GM12865 (cell line): ENCODE measurements around the gene PLCD4.

ENCODE experiments used
- DNase-seq: peaks from one replicate; pipeline ENCODE4 v3.0.0; 2010; ENCODE audit warnings: low read depth
- H3K4me3 ChIP-seq: 2 replicates; pipeline ENCODE4 v1.5.1; 2011; ENCODE audit warnings: mild to moderate bottlenecking, low read depth, low read length, control low read depth
- TF ChIP-seq, protein P1 (sequence below): IDR thresholded peaks from 2 replicates; pipeline ENCODE4 v1.5.1; 2011; ENCODE audit warnings: low read length, control low read depth, low read depth, inconsistent platforms; ENCODE audit not compliant: insufficient read depth; ENCODE audit errors: missing control alignments

PLCD4 gene

DNA sequence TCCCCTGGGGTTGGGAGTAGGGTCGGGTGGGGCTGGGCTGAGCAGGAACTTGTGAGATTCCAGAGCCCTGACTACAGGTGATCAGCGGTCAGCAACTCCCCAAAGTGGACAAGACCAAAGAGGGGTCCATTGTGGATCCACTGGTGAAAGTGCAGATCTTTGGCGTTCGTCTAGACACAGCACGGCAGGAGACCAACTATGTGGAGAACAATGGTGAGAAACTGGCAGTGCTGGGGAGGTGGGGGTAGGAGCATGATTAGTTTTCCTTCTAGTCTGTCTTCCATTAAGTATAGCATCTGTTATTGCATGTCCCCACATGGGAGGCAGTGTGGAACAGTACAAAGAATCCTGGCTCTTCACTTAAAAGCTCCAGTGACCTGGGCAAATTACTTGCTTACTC is 28.0 kb downstream of the PLCD4 start:
- TF ChIP-seq, protein P1, sequence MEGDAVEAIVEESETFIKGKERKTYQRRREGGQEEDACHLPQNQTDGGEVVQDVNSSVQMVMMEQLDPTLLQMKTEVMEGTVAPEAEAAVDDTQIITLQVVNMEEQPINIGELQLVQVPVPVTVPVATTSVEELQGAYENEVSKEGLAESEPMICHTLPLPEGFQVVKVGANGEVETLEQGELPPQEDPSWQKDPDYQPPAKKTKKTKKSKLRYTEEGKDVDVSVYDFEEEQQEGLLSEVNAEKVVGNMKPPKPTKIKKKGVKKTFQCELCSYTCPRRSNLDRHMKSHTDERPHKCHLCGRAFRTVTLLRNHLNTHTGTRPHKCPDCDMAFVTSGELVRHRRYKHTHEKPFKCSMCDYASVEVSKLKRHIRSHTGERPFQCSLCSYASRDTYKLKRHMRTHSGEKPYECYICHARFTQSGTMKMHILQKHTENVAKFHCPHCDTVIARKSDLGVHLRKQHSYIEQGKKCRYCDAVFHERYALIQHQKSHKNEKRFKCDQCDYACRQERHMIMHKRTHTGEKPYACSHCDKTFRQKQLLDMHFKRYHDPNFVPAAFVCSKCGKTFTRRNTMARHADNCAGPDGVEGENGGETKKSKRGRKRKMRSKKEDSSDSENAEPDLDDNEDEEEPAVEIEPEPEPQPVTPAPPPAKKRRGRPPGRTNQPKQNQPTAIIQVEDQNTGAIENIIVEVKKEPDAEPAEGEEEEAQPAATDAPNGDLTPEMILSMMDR: no peak
- DNase-seq: no peak
- H3K4me3 ChIP-seq: no peak overlapping the region

DNA sequence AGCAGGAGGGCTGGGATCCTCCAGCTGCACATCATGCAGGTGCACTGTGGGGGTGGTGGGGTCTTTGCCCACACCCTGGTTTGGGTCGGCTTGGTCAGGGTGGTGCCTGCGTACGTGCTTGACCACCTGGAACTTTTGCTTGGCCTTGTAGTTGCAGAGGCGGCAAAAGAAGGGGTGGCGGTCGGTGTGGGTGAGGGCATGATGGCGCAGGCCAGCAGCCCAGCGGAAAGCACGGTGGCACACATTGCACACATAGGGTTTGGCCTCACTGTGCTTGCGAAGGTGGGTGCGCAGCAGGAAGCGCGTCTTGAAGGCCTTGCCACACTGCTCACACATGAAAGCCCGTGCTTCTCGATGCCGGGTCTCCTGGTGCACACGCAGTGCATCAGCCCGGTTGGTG is 30.7 kb downstream of the PLCD4 start:
- no peak for DNase-seq
- TF ChIP-seq, protein P1: no peak
- no peak overlapping the region for H3K4me3 ChIP-seq

DNA sequence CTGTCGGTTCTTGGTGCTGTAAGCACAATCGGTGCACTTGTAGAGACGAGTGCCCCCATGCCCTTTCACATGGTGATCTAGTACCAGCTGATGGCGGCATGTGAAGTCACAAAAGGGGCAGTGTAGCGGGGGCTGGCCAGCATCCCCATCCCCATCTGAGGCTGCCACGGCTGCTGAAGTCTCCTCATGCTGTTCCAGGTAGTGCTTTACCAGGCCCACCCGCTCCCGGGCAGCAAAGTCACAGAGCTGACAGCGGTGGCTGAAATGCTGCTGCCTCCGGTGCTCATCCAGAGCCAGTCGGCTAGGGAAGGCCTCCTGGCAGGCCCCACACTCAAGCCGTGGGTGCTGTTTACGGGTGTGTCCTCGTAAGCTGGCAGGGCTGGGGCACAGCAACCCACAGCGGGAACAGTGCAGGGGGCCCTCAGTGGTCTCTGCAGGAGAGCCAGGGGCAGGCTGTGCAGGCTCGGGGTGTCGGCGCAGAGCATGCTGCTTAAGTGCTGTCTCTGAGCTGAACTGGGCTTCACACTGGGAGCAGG is 34.5 kb downstream of the PLCD4 start:
- DNase-seq: no peak
- TF ChIP-seq, protein P1: no peak
- H3K4me3 ChIP-seq: no peak overlapping the region

DNA sequence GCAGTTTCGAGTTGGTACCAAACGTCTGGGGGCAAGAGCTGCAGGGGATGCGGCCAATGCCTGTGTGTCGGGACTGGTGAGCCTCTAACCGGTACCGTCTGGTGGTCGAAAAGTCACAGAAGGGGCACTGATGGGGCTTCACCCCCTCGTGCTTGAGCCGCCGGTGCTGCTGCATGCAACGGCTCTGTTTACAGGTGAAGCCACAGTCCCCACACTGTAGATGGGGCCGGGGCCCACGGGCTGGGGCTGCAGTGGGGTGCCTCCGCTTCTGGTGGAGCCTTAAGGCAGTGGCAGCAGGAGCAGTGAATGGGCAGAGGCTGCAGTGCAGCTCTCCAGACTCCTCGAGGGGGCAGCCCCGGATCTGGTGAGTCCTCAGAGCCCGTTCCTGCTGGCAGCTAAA is 35.1 kb downstream of the PLCD4 start:
- TF ChIP-seq, protein P1: no peak
- DNase-seq: no peak
- H3K4me3 ChIP-seq: no peak overlapping the region

DNA sequence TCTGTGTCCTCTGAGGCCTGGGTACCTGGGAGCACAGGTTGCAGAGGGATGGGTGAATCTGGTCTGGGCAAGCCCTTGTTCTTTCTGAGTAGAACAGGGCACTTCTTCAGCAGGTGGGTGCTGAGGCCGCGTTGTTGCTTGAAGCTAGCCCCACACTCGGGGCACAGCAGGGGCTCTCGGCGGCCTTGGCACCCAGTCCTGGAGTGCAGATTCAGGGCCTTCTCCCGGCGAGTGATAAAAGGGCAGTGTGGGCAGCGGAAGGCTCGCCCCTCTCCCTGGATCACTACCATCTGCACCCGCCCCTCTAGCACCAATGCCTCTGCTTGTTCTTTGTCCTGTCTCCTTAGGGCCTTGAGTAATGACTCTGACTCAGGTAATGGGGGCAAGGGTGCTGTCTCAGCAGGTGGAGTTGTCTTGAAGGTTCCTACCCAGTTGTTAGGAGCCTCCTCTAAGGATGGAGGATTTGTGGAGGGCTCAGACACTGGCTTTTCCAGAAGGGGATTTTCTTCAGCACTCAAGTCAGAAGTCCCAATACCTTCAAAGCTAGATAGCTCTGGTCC is 36.1 kb downstream of the PLCD4 start:
- TF ChIP-seq, protein P1: no peak
- DNase-seq: no peak
- H3K4me3 ChIP-seq: no peak overlapping the region

DNA sequence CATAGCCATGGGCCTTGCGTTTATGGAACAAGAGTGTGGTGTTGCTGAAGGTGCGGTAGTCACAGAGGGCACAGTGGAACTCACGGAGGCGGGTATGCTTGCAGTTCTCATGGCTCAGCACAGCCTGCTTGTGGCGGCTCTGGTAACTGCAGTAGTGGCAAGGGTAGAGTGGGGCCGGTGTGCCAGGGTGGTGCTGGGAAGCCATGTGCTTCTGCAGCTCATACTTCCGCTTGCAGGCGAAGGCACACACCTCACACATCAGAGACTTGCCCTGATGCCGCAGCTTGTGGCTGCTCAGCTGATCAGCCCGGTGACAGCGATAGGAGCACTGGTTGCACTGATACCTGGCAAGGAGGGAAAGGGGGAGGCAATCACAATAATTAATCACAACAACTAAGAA is 37.0 kb downstream of the PLCD4 start:
- TF ChIP-seq, protein P1: no peak
- DNase-seq: no peak

DNA sequence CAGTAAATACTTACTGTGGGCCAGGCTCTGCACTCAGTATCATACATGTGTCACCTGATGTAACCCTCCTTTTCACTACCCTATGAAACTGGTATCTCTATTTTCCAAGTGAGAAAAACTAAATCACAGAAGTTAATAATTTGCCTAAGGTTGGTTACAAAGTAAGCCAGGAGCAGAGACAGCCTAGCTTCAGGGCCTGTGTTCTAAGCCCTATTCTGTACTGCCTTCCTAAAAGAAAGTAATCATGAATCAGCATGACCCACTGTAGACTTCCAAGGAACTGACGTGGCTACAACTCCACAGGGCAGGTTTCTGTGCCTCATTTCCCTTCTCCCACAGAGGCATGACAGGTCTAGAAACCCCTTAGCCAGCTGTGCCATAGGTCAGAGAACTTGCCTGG is 37.4 kb downstream of the PLCD4 start:
- H3K4me3 ChIP-seq: no peak overlapping the region
- no peak for DNase-seq
- TF ChIP-seq, protein P1: no peak

More for the DNA sequence above, 37.0 kb downstream of the PLCD4 start:
- H3K4me3 ChIP-seq: no peak overlapping the region
